Renal pelvis (tissue), 4 donors: Measurements from ENCODE around the gene NOS1AP. TPM values are rescaled to one million over a fixed set of nuclear protein-coding genes. Genes with fewer than 3 reads are reported as not detected.

Source experiments
- DNase-seq: peaks from one replicate; pipeline ENCODE4 v3.0.0-alpha.2; 2013
- polyA plus RNA-seq, 3 donors: library from polyadenylated mRNA; unstranded; fragments of 120-200 nt; gene quantifications; one replicate each; pipeline ENCODE4 v1.2.1, GENCODE V29; 2013; ENCODE audit not compliant: insufficient read length in 3 of 3

NOS1AP gene
- polyA plus RNA-seq, 3 donors = 9.6 to 14.1 (median 10.0) TPM

DNA sequence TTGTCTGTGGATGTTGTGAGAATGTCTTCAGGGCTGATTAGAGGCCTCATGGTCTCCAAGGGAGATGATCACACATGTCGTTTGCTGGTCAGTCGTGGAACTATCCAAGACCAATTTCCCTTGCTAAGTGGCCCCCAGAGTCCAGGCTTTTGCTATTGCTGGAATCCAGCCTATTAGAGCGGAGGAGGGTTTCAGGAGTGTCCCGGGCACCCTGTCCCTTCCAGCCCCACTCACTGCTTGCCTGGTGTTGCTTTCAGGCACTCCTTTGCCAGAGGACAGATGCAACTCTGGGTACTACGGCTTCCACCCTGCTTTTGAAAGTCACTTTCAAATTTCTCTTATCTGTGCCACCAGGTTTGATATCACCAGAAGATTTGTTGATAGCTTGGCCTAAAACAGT is 149.1 kb downstream of the NOS1AP start:
- DNase-seq = no peak

DNA sequence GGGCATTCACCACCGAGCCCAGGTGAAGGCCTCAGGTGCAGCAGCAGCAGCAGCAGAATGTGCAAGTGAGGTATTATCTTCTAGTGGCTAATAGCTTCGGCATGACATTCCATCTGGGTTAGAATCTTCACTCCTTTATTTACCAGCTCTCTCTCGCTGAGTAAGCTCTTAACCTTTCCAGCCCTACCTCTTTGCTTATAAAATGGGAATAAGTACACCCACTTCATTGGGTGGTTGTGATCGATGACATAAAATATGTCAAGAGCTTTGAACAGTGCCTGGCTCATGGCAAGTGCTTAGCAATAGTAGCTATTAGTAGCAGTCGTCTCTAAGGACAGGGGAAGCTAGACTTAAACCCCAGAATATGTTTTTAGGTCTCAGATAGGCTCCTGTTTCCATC is 149.5 kb downstream of the NOS1AP start:
- no peak for DNase-seq

DNA sequence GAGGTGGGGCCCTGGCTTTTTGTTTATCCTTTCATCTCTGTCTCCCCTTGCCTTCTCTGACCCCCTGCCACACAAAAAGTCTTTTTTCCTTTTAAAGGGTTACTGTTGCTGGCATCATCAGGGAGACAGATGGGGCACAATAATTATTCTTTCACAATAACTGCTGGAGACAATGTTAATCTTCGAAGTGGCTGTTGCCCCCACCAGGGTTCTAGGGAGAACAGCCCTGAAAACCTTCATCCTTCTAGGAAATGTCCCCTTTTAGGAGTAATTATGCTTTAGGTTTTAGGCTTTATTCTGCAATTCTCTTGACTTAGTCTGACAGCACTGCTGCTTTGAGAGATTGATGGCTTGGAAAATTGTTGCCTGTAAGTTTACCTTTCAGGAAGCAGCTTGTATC is 150.0 kb downstream of the NOS1AP start:
- no peak for DNase-seq

DNA sequence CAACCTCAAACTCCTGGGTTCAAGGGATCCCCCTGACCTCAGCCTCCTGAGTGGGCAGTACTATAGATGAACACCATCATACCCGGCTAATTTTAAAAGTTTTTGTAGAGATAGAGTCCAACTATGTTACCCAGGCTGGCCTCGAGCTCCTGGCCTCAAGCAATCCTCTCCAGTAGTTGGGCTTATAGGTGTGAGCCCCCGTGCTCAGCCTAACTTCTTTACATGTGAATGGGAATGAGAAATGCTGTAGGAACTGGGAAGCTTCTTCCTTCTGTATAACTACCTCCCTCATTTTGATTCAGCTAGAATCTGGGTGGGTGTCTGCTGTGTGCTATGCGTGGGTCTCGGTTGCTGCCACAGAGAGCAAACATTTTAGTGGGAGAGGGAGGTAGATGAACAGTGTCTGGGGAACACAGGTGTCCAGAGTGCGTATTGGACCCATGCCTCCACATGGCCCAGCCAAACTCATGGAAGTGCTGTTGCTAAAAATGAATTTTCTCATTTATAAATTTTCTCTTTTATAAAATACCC is 150.6 kb downstream of the NOS1AP start:
- DNase-seq = no peak

DNA sequence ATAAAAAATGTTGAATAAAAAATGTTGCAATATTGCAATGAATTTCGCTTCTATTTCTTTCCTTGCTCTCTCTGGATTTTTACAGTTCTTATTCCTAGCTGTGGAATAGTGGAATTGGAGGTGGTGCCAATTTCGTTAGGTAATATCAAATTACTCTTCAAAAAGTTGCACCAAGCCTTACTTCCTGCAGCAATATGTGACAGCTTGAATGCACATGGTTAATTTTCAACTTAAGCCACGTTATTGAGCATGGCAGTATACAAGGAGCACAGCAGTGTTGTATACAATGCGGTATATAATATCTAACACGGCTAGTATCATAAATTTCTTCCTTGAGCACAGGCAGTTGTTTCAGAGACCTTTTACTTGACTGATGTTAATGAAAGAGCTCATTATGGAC is 152.5 kb downstream of the NOS1AP start:
- no peak for DNase-seq

DNA sequence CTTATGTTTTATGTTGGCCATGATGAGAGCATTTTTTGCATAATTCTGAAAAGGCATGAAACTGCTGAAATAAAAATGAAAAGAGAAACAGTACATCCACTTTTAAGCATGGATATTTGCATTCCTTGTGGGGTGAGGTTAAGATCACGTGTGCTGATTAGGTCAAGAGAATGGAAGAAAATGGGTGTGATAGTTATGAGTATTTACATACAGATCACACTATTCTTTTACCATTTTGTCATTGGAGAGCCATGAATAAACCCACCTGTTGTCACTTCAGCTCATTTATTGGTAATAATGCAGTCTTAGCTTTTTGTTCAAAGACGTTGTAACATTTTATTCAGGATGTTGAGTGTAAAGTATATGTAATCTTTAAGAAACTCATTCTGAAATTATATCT is 153.2 kb downstream of the NOS1AP start:
- no peak for DNase-seq

DNA sequence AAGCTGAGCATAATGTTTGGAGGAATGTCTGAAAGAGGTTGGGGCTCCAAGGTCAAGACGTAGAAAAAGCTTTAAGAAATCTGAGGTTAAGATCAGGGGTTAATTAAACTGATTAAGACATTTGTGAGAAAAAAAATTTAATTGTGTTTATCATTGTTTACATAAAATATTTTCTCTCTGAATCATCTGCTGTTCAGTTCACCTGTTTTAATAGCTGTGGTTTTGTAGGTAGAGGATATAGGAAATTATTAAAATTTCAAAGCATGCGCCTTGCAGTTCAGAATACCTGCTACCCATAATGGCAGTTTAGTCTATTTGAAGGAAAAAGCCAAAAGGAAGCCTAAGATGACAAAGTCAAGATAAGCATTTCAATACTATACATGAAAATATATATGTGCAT is 154.0 kb downstream of the NOS1AP start:
- no peak for DNase-seq

DNA sequence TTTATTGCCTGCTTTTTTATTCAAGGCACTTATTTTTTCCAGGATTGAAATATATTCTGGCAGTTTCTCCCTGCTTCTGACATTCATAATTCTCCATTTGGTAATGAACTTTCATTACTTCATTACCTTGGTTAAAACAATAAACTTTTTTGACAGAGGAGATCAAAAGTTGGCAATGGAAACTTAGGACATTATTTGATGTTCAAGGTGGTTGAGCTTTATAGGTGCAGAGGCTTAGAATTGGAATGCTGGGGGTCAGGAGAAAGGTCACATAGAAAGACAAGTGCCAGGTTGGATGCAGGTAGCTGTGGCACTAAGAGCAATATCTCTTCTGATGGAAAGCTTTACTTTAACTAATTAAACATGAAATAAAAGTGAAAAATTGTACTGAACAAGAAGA is 154.8 kb downstream of the NOS1AP start:
- DNase-seq = no peak

DNA sequence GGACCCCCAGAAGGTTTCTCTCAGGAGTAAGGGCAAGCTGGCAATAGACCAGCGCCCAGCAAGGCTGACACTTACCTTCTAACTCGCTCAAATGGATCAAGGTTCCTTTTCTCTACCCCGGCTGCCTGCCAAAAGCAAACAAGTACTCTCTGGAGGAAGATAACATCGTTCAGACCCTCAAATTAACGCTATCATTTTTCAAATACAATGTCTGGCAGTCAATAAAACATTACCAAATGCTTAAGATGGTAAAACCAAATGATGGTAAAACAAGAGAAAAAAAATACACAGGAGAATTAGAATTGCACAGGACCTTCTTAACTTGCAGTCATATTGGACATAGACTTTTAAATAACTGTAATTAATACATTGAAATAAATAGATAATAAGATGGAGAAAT is 159.1 kb downstream of the NOS1AP start:
- DNase-seq = no peak

DNA sequence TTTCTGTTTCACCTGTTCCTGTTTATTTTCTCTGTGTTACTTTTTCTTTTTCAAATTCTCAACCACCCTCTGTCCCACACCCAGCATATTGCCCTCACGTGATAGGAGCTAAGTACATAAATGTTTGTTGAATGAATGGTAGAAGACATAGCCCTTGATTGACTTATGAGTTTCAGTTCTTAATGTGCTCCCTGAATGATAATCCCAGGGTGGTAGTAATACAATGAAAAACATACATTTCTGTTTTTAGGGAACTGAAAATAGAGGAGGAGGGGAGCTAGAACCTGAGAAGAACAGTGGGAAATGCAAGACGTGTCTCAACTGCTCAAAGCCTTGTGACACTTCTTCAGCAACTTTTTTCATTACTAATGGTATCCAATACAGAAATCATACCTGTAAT is 160.1 kb downstream of the NOS1AP start:
- no peak for DNase-seq

DNA sequence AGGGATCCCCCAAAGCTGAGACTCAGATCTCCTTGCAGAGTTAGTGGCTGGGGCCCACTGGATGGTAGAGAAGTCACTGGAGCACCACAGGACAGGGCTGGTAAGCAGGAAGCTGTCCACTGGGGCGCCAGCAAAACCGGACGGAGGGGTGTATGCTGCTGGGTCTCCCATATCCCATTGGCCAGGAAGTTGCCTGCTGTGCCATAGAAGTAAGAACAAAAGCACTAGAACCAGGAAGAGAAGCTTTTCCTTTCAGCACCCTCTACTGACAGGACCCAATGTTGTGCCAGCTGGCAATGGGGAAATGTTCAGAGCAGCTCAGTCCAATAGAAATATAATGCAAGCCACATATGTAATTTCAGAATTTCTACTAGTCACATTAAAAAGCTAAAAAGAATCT is 160.6 kb downstream of the NOS1AP start:
- no peak for DNase-seq

DNA sequence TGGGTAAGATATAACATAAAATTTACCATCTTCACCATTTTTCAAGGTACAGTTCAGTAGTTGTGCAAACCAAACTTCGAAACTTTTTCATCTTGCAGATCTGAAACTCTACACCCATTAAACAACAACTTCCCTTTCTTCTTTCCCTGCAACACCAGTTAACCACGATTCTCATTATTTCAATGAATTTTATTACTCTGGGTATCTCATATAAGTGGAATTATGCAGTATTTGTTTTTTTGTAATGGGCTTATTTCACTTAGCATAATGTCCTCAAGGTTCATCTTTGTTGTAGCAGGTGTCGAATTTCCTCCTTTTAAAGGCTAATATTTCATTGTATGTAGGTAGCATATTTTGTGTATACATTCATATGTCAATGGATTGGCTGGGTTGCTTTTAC is 161.0 kb downstream of the NOS1AP start:
- no peak for DNase-seq

DNA sequence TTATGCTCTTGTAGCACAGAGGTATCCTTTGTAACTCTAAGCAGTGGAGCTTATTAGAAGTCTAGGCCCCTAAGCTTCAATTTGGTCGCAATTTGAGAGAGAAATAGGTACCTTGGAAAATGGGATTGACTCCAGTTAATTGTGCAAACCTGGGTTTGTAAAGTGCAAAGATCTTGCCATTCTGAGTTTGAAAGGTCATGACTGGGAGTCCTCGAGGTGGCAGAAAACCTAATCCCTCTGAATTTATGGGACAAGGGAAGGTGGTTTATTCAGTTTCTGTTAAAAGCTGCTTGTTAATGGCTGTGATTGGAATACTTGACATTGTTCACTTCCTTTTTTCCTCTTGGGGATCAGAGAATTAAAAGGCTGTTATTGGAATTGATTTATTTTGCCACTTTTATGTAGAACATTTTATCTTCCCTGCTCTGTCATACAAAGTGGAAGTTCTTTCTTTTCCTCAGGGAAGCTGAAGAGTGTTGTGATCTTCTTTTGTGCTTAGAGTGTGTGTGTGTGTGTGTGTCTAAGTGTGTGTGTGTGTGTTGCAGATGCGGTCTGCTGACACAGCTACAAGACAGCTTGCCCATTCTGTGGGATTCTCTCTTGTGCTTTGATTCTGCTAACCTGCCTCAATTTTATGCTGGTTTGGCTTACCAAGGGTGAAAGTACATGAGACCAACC is 162.7 kb downstream of the NOS1AP start:
- no peak for DNase-seq

DNA sequence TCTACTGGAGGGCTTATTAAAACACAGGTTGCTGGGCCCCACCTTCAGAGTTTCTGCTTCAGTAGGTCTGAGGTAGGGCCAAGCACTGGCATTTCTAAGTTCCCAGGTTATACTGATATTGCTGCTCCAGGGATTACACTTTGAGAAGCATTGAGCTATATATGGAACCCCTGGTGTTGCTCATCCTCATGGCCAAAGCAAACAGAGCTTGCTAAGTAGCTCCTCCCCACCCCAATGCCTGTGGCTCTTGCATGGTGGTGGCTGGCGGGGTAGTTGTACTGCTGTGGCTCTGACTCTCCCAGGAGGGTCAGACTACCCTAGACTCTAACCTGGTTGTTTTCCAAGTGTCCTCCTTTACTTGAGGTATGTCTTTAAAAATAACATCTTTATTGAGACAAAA is 163.6 kb downstream of the NOS1AP start:
- no peak for DNase-seq

DNA sequence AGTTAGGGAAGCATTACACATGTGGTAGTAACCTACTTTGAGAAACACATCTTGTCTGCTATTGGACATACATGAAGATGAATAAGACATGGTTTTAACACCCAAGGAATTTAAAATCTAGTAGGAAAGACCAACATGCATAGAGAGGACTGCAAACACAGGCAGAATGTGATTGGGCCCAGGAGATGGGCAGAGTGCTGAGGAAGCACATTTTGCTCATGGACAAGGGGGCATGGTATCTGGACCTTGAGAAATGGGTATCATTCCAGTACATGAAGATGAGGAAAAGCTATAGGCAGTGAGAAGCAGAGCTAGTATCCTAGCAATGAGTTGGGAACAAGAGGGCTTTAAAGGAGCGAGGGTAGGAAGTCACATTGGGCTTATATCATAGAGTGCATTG is 164.4 kb downstream of the NOS1AP start:
- DNase-seq = no peak

DNA sequence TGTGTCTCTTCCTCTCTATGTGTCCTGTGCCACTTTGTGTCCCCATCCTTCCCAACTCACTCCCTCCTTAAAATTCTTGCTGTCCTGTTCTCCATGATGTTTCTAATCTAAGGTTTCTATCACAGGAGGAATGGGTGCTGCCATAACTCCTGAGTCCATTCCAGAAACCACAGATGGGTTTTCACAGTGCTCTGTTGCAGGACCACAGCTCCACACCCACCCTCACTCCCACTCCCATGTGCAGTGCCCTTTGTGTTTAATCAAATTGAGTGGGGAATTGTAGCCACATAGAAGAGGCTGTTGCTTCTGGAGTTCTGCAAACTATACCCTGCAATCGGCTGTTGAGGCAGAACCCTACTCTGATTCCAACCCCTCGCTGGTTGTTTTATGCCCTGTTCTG is 165.1 kb downstream of the NOS1AP start:
- no peak for DNase-seq

DNA sequence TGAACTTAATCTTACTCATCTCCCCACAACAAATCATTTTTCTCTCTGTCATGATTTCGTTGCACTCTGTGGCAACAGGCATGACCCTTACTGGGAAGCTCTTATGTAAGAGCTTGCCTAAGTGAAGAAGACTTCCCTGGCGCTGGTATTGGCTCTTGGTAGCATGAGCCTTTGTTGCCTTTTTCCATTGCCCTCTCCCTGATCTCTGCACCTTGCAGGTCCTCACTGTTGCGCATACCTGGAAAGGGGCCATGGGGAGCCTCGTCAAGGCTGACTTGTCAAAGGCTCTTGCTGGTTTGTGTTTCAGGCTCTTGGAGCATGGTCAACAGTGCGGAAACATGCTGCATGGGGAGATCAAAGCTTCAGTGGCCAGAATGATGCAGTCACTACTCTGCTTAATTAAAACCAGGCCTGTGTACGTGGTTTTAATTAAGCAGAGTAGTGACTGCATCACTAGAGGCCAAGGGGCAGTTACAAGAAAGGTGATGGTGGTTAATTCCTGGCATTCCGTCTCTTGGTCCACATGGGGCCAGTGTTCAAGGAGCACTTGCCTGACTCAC is 165.8 kb downstream of the NOS1AP start:
- peak; percentile 91 for DNase-seq

DNA sequence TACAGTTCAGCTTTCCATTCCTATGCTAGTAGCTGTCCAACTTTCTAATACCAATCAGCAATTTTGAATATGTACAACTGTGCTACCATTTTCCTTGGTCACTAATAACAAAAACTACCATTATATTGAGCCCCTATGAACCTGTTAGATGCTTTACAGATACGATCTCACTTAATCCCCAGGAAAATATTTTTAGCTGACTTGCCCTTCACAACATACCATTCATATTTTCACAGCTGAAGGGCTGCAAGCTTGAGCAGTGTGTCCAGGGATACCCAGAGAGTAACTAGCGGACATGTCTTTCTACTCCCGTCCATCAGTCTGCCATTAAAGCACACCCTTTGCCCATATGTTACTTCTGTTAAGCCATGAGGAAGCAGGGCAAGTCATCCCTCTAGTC is 166.7 kb downstream of the NOS1AP start:
- DNase-seq = no peak

DNA sequence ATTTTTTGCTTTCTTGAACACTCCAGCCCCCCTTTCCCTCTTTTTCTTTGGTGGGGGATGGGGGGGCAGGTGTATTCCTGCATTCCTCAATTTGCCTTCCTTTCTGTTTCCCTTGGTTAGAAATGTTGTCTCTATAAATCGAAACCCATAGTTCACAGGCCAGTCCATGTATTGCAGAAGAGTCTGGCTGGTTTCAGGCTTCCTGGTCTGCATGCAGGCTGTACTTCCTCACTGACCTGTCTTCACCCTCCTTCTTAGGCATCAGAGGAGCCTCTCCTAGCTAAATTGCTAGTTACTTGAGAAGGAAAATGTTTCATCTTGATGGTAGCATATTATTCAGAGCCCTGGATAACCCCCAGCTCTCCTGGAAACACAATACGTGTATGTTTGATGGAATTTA is 167.1 kb downstream of the NOS1AP start:
- no peak for DNase-seq

DNA sequence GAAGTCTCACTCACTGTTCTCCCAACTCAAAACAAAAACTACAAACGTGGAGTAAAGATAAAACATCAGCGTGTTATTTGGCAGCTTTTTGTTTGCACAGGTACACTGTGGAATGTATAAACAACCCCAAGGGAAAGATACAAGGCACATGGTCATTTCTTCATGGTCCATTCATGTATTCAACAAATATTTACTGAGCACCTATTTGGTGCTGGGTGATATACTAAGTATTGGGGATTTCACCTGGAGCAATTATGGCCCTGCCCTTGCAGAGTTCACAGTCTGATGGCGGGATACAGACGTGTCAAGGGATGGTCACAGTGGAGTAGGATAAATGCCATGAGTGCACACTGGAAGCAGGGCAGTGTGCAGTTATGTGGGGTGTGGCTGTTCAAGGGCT is 171.1 kb downstream of the NOS1AP start:
- DNase-seq = no peak

DNA sequence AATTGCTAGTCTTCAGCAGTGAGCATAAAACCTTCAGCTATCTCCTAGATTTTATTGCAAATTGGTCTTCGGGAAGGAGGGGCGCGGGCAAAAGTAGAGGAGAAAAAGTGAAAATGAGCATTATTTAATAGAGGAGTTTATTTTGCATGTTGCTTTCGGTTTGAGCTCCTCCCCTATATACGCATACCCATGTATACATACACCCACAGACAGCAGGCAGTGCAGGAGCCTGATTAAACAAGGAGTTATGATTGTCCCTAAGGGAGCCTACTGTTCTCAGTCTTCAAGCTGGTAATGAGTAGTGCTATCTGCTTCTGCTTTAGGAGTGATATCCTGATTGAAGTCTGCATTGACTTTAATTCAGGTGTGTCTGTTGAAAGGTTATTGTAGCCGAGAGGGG is 173.3 kb downstream of the NOS1AP start:
- DNase-seq = no peak

DNA sequence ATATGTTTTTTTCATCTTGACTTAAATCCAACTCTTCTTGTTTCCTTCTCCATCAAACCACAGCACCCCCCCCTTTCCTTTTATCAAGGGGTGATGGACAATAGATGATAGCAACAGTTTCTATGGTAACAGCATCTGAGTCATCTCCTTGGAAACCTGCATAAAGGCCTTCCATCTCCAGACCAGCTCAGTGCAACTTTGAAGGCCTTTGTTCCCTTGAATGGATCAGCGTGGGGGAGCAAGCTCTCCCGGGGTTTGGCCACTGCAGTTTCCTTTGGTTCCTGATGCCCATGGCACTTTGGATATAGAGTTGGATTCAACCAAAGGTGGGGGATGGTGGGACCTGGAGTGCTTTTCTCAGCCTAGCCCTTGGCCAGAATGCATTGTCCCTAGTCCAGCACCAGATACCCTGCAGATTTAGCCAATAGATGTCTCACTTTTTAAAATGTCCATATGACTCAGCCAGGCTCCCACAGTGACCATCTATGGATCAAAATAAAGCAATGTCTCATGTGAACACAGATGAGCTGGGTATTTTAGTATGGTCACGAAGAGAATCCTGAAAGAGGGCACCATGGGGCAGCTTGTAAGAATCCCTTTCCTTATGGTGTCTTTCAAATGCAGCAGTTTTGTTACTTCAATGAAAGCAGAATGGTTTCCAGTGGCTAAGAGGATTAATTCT is 179.5 kb downstream of the NOS1AP start:
- DNase-seq = no peak

DNA sequence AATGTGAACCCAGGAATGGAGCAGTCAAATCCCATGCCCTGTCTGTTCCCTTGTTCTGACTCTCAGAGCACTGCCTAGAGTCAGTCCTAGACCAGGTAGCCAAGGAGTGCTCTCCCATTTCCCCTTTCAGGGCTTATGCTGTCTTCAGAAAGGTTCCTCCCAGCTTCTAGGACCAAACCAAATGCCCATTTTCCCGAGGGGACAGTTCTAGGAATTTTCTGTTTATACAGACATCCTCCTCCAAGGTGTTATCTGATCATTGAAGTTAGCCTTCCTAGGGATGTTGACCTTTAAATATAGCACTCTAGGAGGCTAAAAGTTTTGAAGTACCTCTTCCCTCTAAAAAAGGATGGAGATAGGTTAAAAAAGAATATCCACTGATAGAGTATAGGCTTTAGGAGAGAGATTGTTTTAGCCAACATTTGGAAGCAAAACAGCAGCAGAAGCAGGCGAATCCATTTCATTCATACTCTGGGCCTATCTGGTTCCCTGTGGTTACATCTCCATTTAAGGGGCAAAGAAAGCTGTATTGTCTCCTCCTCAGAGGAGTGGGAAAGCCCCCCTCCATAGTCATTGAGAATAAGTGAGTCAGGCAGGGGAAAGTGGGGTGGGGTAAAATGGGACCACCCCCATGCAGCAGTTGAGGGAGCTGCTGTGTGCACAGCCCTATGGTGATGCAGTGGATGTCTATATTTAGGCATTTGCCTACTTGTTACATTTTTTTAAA is 180.7 kb downstream of the NOS1AP start:
- no peak for DNase-seq
